HEK293 (cell line): ENCODE data around the gene EGFLAM.

Experiments
- CTCF ChIA-PET: fragments of 350-600 bp; formaldehyde crosslinking; extraction: SDS; loops from one replicate; lab custom pipeline; 2021; ENCODE audit warnings: antibody characterized with exemption; lab: Yijun Ruan, JAX
- POLR2A ChIA-PET: fragments of 300-600 bp; formaldehyde crosslinking; extraction: SDS; loops from one replicate; lab custom pipeline; 2020; ENCODE audit warnings: antibody characterized with exemption, inconsistent platforms; lab: Yijun Ruan, JAX
- H3K27ac ChIP-seq: fragments of 200-500 bp; sonication (Bioruptor generic); 2 replicates; pipeline ENCODE4 v1.5.1; 2014; ENCODE audit warnings: low read depth, low read length, control low read depth, inconsistent platforms; ENCODE audit errors: extremely low read depth
- H3K36me3 ChIP-seq, 2 experiments: fragments of 200-500 bp in 1 of 2; sonication (Bioruptor generic) in 1 of 2; 1 replicate in 1 of 2; 2 replicates in 1 of 2; pipeline ENCODE4 v1.5.1; 2014 to 2017; ENCODE audit warnings: inconsistent platforms in 2 of 2, low read length in 2 of 2; ENCODE audit not compliant: control insufficient read depth in 2 of 2, insufficient read depth in 1 of 2
- H3K4me1 ChIP-seq: fragments of 200-500 bp; sonication (Bioruptor generic); 2 replicates; pipeline ENCODE4 v1.5.1; 2014; ENCODE audit warnings: mild to moderate bottlenecking, low read length, inconsistent platforms; ENCODE audit not compliant: control insufficient read depth, insufficient read depth
- H3K4me3 ChIP-seq: 2 replicates; pipeline ENCODE4 v1.5.1; 2011; ENCODE audit warnings: low read depth, mild to moderate bottlenecking, control low read depth, low read length, moderate library complexity
- H3K9me3 ChIP-seq: fragments of 200-500 bp; sonication (Bioruptor generic); 2 replicates; pipeline ENCODE4 v1.5.1; 2014; ENCODE audit warnings: low read depth, low read length, inconsistent platforms; ENCODE audit not compliant: control insufficient read depth, insufficient read depth
- CTCF ChIP-seq: fragments of 450-650 bp; formaldehyde crosslinking; IDR thresholded peaks from 2 replicates; pipeline ENCODE4 v1.5.1; 2016; ENCODE audit warnings: missing biosample characterization, missing genetic modification characterization
- FEZF1 ChIP-seq: fragments of 450-650 bp; formaldehyde crosslinking; IDR thresholded peaks from 2 replicates; pipeline ENCODE4 v1.5.1; 2016; ENCODE audit warnings: missing biosample characterization, missing genetic modification characterization
- PATZ1 ChIP-seq: fragments of 450-650 bp; formaldehyde crosslinking; IDR thresholded peaks from 2 replicates; pipeline ENCODE4 v1.5.1; 2016; ENCODE audit warnings: missing biosample characterization, missing genetic modification characterization
- ZNF140 ChIP-seq: fragments of 450-650 bp; formaldehyde crosslinking; IDR thresholded peaks from 2 replicates; pipeline ENCODE4 v1.5.1; 2016; ENCODE audit warnings: missing biosample characterization, missing genetic modification characterization
- ZNF280C ChIP-seq: fragments of 450-650 bp; formaldehyde crosslinking; IDR thresholded peaks from 2 replicates; pipeline ENCODE4 v1.5.1; 2016; ENCODE audit warnings: missing biosample characterization, missing genetic modification characterization
- ZNF529 ChIP-seq: fragments of 450-650 bp; formaldehyde crosslinking; IDR thresholded peaks from 2 replicates; pipeline ENCODE4 v1.5.1; 2017; ENCODE audit warnings: missing genetic modification characterization, missing biosample characterization; ENCODE audit not compliant: insufficient replicate concordance
- ZNF560 ChIP-seq: fragments of 450-650 bp; formaldehyde crosslinking; IDR thresholded peaks from 2 replicates; pipeline ENCODE4 v1.5.1; 2017; ENCODE audit warnings: missing biosample characterization, missing genetic modification characterization, borderline replicate concordance
- ZNF580 ChIP-seq: fragments of 450-650 bp; formaldehyde crosslinking; IDR thresholded peaks from 2 replicates; pipeline ENCODE4 v1.5.1; 2016; ENCODE audit warnings: missing biosample characterization, missing genetic modification characterization
- ZNF658 ChIP-seq: fragments of 450-650 bp; formaldehyde crosslinking; IDR thresholded peaks from 2 replicates; pipeline ENCODE4; 2016; ENCODE audit warnings: missing biosample characterization, missing genetic modification characterization
- ZSCAN16 ChIP-seq: fragments of 450-650 bp; formaldehyde crosslinking; IDR thresholded peaks from 2 replicates; pipeline ENCODE4 v1.5.1; 2016; ENCODE audit warnings: missing biosample characterization, missing genetic modification characterization
- TF ChIP-seq, protein P1 (sequence below): sonication (generic); formaldehyde crosslinking; IDR thresholded peaks from 2 replicates; pipeline ENCODE4 v1.8.1; 2022; ENCODE audit warnings: mild to moderate bottlenecking, moderate library complexity, missing genetic modification reagents
- TF ChIP-seq, protein P2 (sequence below): fragments of 450-650 bp; formaldehyde crosslinking; IDR thresholded peaks from 2 replicates; pipeline ENCODE4 v1.5.1; 2016; ENCODE audit warnings: missing biosample characterization, missing genetic modification characterization, borderline replicate concordance

EGFLAM gene

DNA sequence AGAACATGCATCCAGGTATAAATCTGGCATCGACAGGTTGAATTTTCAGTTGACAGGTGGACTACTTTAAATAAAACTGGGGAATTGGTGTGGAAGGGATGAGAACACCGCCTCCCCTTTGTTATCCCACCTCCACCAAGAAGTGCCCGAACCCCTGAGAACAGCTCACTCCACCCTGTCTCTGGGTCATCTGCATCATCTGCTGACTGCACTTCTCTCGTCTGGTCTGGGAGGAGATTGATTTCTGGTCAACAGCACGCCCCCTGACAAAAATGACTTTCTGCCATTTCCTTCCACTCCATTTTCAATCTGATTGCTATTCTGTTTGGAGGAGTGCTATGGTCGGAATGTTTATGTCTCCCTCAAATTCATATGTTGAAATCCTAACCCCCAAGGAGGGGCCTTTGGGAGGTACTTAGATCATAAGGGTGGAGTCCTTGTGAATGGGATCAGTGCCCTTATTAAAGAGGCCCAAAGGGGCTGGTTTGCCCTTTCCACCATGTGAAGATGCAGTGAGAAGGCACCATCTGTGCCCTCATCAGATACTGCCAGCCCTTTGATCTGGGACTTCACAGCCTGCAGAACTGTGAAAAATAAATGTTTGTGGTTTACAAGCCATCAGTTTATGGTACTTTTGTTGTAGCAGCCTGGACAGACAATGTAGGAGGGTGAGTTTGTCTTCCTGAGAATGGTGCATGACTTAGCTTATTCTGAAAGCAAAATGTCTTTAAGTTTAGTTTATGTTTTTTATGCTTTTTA lies 145.7 kb downstream of the EGFLAM start (continued):
- TF ChIP-seq PATZ1 (tag by site-specific recombination) (no peak), ZNF140 (tag by site-specific recombination) (no peak), ZSCAN16 (tag by site-specific recombination) (no peak), ZNF529 (tag by site-specific recombination) (no peak), ZNF580 (no peak), ZNF560 (tag by site-specific recombination) (no peak), FEZF1 (tag by site-specific recombination) (no peak)
- TF ChIP-seq, protein P1, sequence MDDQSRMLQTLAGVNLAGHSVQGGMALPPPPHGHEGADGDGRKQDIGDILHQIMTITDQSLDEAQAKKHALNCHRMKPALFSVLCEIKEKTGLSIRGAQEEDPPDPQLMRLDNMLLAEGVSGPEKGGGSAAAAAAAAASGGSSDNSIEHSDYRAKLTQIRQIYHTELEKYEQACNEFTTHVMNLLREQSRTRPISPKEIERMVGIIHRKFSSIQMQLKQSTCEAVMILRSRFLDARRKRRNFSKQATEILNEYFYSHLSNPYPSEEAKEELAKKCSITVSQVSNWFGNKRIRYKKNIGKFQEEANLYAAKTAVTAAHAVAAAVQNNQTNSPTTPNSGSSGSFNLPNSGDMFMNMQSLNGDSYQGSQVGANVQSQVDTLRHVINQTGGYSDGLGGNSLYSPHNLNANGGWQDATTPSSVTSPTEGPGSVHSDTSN, result no peak
- TF ChIP-seq, protein P2, sequence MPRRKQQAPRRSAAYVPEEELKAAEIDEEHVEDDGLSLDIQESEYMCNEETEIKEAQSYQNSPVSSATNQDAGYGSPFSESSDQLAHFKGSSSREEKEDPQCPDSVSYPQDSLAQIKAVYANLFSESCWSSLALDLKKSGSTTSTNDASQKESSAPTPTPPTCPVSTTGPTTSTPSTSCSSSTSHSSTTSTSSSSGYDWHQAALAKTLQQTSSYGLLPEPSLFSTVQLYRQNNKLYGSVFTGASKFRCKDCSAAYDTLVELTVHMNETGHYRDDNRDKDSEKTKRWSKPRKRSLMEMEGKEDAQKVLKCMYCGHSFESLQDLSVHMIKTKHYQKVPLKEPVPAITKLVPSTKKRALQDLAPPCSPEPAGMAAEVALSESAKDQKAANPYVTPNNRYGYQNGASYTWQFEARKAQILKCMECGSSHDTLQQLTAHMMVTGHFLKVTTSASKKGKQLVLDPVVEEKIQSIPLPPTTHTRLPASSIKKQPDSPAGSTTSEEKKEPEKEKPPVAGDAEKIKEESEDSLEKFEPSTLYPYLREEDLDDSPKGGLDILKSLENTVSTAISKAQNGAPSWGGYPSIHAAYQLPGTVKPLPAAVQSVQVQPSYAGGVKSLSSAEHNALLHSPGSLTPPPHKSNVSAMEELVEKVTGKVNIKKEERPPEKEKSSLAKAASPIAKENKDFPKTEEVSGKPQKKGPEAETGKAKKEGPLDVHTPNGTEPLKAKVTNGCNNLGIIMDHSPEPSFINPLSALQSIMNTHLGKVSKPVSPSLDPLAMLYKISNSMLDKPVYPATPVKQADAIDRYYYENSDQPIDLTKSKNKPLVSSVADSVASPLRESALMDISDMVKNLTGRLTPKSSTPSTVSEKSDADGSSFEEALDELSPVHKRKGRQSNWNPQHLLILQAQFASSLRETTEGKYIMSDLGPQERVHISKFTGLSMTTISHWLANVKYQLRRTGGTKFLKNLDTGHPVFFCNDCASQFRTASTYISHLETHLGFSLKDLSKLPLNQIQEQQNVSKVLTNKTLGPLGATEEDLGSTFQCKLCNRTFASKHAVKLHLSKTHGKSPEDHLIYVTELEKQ, result no peak

- ChIA-PET CTCF (interaction anchor here (1.7 to 4.1 kb wide), 3 partner anchors 16 to 22 kb away, joined by 12 to 31 read pairs (median 17); no protein-coding TSS in a partner anchor), POLR2A (no interaction called here)
- Histone ChIP-seq H3K4me1 (no peaks in the 10 kb centered on the region), H3K36me3 (no peaks in the 10 kb centered on the region), H3K4me3 (no peak overlapping the region), H3K9me3 (no peaks in the 10 kb centered on the region), H3K27ac (no peak overlapping the region)
- TF ChIP-seq CTCF (tag by site-specific recombination) (0 out of 2 replicates have a peak, but pooled peaks have one; percentile 10), ZNF658 (no peak), ZNF280C (tag by site-specific recombination) (no peak)
Measured at GRCh38 chr5:38404667-38405276, 146.4 kb downstream of the EGFLAM start.
